Posterior vena cava (tissue), 2 donors: ENCODE results near the gene CCDC183. TPM values are rescaled to one million over a fixed set of nuclear protein-coding genes. Genes with fewer than 3 reads are reported as not detected.
"Not testable (repeated sequence)": the region's sequence is repeated elsewhere in the genome, so short reads cannot be mapped to it uniquely, and the experiment has no call there.

ENCODE experiments used
- DNase-seq: peaks from one replicate; pipeline ENCODE4 v3.0.0-alpha.2; 2020; ENCODE audit warnings: low spot score
- intact Hi-C, 2 donors: fragments of 100-400 bp; cut with DNase I; formaldehyde crosslinking; loops; one replicate each; pipeline versions ENCODE4 v1.14.1 to v1.14.2; 2022 to 2023
- total RNA-seq, 2 donors: library from RNA; stranded (reverse); fragmentation: NEBNext Ultra II Directional; extraction: Animal tissue kit (Norgen Biotek cat#: 25700); gene quantifications; one replicate each; pipeline ENCODE4 v1.2.1, GENCODE V29; 2021
- donor health status: DM: yes; HTN: yes; CAD: no.
- donor health status: DM: yes; HTN: yes; CAD: no.

Gene CCDC183
- total RNA-seq, 2 donors from 2014 or later = 0.29 to 0.42 TPM

DNA sequence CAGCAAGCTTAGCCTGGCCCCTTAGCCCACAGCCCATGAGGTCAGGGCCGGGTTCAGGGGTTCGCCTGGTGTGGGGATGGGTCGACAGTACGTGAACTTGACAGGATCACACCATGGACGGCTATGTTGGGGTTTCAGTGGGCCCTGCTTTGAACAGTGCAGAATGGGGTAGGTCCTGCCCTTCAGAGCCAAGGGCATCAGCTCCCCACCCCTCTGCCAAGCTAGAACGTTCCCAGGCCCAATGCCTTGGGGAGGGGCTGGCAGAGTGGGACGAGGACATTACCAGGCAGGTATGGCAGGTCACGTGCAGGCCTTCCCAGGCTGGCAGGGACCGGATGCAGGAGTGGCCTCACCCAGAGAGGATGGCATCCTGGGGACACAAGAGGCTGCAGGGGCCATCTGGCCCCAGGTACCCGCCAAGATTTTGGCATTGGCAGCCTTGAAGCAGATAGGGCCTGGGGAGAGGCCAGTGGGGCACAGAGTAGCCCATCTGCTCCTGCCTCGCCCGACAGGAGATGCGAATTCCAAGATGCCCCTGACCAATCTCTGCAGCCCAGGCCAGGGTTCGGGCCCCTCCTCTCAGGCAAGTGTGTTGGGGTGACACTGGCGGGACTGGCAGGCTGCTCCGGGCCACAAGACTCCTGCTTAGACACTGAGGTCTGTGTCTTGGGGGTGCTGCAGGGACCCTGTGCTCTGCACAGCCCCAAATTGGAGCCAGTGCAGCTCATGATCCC, 45.7 kb downstream of the CCDC183 start:
- DNase-seq = not testable (repeated sequence)
- intact Hi-C loops = loop anchor here in 1 of 2 donors (5.0 to 10.0 kb wide), 2 partner anchors 100 to 193 kb away; partner anchors contain the start of genes FBXW5 and FUT7

DNA sequence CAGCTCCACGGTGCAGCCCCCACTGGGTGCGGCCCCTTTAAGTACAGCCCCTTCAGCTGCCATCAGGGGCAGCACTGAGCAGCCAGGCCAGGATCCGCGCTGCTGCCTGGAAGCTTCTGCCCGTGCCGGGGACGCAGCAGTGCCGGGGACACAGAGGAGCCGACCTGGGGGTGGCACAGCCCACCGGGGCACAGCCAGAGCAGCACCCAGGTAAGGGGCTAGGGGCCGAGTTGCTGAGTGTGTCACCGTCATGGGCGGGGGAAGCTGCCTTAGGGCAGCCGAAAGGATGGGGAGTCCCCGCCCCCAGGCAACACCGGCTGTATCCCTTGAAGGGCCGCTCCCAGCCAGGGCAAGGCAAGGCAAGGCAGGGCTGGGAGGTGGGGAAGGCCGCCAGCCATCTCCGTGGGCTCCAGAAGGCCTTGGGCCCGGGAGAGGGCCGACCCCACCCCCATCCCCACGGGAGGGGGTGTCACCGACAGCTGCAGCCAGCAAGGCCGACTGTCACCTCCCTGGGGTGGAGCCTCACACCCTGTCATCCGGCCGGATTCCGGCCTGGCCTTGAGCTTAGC, 46.3 kb downstream of the CCDC183 start, which contains the start of gene AJM1:
TSS of gene AJM1 (plus strand) at position 99 of the 569 bp plus-strand sequence. CDS start 1,937 bp downstream, outside the sequence.
- intact Hi-C loops = loop anchor here in 1 of 2 donors (5.0 to 10.0 kb wide), 2 partner anchors 100 to 192 kb away; partner anchors contain the start of genes FBXW5 and FUT7
- DNase-seq = peak; percentile 93

- not testable (repeated sequence) for DNase-seq
- intact Hi-C loops = loop anchor here in 1 of 2 donors (5.0 to 10.0 kb wide), 2 partner anchors 99 to 192 kb away; partner anchors contain the start of genes FBXW5 and FUT7
Measured at GRCh38 chr9:136843159-136843800, 47.1 kb downstream of the CCDC183 start.

- DNase-seq = not testable (repeated sequence)
- intact Hi-C loops = loop anchor here in 1 of 2 donors (5.0 to 10.0 kb wide), 2 partner anchors 98 to 191 kb away; partner anchors contain the start of genes FBXW5 and FUT7
Measured at GRCh38 chr9:136843801-136844740, 47.9 kb downstream of the CCDC183 start.

- DNase-seq = no peak
- intact Hi-C loops = loop anchor here in 1 of 2 donors (5.0 to 10.0 kb wide), 2 partner anchors 97 to 190 kb away; partner anchors contain the start of genes FBXW5 and FUT7
Measured at GRCh38 chr9:136844761-136845464, 48.8 kb downstream of the CCDC183 start.

GRCh38 chr9:136845465-136846260, 49.5 kb downstream of the CCDC183 start:
- intact Hi-C loops = loop anchor here in 1 of 2 donors (10.0 kb wide), 1 partner anchor 189 kb away; the partner anchor contains the start of gene FUT7
- no peak for DNase-seq

DNA sequence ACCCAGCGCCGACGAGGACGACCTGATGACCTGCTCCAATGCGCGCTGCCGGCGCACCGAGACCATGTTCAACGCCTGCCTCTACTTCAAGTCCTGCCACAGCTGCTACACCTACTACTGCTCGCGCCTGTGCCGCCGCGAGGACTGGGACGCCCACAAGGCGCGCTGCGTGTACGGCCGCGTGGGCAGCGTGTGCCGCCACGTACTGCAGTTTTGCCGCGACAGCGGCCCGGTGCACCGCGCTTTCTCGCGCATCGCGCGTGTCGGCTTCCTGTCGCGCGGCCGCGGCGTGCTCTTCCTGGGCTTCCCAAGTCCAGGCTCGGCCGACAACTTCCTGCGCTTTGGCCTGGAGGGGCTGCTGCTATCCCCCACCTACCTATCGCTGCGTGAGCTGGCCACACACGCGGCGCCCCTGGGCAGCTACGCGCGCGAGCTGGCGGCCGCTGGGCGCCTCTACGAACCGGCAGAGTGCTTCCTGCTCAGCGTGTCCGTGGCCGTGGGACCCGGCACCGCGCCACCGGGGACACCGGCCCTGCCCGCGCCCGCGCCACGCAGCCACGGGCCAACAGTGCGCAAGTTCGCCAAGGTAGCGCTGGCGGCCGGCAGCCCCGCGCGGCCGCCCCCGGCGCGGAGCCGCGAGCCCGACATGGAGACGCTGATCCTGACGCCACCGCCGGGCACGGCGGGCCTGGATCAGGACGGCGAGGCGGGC, 50.4 kb downstream of the CCDC183 start:
- intact Hi-C loops = loop anchor here in 1 of 2 donors (10.0 kb wide), 1 partner anchor 188 kb away; the partner anchor contains the start of gene FUT7
- DNase-seq = no peak

GRCh38 chr9:136847088-136847825, 51.1 kb downstream of the CCDC183 start:
- DNase-seq = no peak
- intact Hi-C loops = loop anchor here in 1 of 2 donors (10.0 kb wide), 1 partner anchor 188 kb away; the partner anchor contains the start of gene FUT7

DNA sequence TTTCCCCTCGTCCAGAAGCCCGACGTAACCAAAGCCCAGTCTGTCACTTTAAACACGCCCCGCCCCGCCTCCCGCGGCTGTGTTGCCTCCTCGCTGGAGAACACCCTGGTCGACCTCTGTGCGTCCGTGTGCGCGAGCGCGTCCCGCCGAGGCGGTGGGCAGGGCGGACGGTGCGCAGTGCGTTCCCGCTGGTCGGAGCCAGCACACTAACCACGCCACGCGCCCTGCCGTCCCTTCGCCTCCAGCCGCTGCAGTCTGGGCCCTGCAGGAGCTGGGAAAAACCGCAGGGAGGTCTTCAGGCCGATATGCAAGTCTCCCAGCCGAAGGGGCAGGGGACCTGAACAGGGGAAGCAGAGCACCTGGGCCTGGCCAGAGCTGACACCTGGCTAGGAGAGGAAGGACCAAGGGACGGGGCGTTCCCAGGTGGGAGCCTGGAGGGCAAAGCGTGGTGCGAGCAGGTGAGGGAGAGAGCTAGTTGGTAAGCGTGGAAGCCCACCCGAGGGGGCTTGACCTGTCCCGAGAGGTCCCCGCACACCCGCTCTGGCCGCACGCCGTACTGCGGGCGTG, 51.8 kb downstream of the CCDC183 start:
- peak; percentile 96 for DNase-seq
- intact Hi-C loops = loop anchor here in 1 of 2 donors (10.0 kb wide), 1 partner anchor 187 kb away; the partner anchor contains the start of gene FUT7

DNA sequence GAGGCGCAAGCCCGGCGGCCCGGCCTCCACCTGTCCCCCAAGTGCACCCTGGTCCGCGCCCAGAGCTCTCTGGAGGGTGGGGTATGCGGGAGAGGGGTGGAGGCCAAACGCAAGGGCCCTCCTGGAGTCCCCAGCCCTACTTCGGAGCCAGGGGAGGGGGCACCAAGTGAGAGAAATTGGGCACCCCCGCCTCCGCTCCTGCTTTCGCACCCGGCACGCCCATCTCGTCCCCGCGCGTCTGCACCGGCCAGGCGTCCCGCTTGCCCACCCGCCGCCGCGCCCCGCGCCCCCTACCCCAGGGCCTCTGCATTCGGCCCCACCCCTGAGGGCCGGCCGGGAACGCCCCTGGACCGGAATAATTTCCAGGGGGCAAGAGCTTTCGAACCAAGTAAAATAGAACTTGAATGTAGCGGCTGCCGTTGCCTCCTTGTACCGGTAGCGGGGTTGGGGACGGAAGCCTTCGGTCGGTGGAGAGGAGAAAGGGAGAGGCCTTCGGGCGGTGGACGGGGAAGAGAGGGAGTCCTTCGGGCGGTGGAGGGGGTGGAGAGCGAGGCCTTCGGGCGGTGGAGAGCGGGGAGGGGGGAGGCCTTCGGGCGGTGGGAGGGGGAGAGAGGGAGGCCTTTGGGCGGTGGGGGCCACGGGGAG, 52.4 kb downstream of the CCDC183 start:
- intact Hi-C loops = loop anchor here in 1 of 2 donors (10.0 kb wide), 1 partner anchor 186 kb away; the partner anchor contains the start of gene FUT7
- DNase-seq = no peak

- intact Hi-C loops = loop anchor here in 1 of 2 donors (10.0 kb wide), 1 partner anchor 186 kb away; the partner anchor contains the start of gene FUT7
- DNase-seq = peak; percentile 100
Measured at GRCh38 chr9:136849038-136849959, 53.2 kb downstream of the CCDC183 start, which contains the start of gene PHPT1. TSS of gene PHPT1 (plus strand) at chr9:136849409. CDS start at chr9:136849431, 22 bp downstream.

GRCh38 chr9:136849960-136850865, 54.1 kb downstream of the CCDC183 start:
- intact Hi-C loops = loop anchor here in 1 of 2 donors (10.0 kb wide), 1 partner anchor 185 kb away; the partner anchor contains the start of gene FUT7
- no peak for DNase-seq
